ENCODE results near the gene IL22RA1.

Gene IL22RA1

DNA sequence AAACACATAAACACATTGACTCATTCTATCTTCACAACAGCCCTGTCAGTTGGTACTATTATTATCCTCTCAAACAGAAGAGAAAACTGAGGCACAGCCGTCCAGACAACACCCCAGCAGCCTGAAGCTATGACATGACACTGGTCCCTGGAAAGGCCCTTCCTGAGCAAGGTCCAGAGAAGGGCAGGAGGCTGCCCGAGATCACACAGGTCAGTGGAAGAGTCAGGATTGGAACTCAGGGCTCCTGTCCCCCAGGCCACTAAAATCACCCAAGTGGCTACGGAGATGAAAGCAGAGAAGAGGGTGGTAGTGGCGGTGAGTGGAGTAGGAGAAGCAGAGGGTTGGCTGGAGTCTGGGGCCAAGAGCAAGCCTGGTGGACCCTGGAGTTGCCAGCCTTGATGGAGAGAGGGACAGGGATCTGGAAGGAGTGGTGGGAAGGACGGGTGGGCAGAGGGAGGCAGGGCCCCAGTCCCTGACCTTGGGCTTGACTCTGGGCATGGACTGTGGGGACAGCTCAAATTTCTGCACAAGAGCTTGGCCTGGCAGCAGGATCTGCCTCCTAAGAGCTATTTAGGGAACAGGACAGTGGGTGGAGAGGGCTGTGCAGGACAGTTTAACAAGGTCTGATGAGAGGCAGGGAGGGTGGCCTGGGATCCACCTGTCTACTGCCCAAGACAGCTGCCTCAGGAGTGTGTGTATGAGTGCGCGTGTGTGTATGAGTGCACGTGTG is 46.8 kb downstream of the IL22RA1 start:
- no peak for DNase-seq (ENCODE audit: low spot score)

GRCh38 chr1:24095140-24095859 is 47.6 kb downstream of the IL22RA1 start:
- no peak for DNase-seq (ENCODE audit: low spot score)

DNA sequence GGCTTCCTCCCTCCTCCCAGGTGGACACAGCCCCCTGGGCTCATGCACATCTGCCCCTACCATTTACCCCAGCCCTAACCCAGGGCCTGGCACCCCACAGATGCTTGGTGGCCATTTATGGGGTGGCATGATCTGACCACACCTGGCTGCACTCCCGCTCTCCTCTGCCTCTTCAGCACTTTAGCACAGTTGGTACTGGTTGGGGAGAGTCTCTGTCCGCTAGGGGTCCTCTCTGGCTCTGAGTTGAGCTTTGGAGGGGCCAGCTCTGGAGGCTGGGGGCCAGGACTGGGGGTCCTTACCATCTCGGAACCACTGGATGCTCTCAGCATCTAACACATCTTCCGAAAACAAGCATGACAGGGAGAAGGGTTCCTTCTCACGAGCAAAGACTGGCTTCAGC is 48.4 kb downstream of the IL22RA1 start:
- no peak for DNase-seq (ENCODE audit: low spot score)

DNA sequence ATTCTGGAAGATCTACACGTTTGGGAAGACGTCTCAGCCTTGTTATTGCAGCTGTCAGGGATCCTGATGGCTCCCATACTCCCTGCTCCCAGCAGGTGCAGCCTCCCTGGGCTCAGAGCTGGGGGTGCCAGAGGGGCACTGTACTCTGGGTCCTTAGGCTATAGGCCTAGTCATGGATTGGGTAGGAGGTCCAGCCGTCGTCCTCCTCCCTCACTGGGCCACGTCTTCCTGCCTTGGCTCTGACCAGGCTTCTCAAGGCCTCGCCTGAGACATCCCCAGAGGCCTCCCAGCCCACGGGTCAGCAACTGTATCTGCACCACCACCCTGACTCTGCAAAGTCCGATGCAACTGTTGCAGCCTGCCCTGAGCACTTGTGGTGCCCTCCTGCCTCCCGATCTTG is 49.2 kb downstream of the IL22RA1 start:
- DNase-seq (ENCODE audit: low spot score), result no peak

- no peak for DNase-seq (ENCODE audit: low spot score)
Measured at GRCh38 chr1:24092979-24093378, 50.0 kb downstream of the IL22RA1 start.

- DNase-seq (ENCODE audit: low spot score), result no peak
Measured at GRCh38 chr1:24091971-24092482, 50.9 kb downstream of the IL22RA1 start.

- DNase-seq (ENCODE audit: low spot score), result no peak
Measured at GRCh38 chr1:24090736-24091135, 52.2 kb downstream of the IL22RA1 start.

GRCh38 chr1:24089743-24090555 is 53.0 kb downstream of the IL22RA1 start:
- no peak for DNase-seq (ENCODE audit: low spot score)

- DNase-seq (ENCODE audit: low spot score), result no peak
Measured at GRCh38 chr1:24089027-24089742, 53.8 kb downstream of the IL22RA1 start.

DNA sequence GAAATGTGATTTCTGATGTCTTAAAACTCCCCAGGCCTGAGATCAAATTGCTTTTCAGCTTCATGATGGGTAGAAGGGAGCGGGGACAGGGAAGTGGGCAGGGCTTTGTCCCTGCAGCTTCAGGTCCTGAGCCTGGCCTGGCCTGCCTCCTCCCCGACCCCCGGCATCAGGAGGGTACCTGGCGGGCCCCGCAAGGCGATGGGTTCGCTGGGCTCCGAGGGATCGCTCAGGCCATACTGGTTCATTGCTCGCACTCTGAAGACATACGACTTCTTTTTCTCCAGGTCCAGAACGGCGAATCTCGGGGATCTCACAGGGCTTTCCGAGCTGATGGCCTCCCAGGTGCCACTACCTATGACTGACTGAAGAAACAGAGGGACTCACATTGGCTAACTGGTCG is 56.5 kb downstream of the IL22RA1 start:
- DNase-seq (ENCODE audit: low spot score), result no peak

- DNase-seq (ENCODE audit: low spot score), result no peak
Measured at GRCh38 chr1:24085546-24085945, 57.4 kb downstream of the IL22RA1 start.

DNA sequence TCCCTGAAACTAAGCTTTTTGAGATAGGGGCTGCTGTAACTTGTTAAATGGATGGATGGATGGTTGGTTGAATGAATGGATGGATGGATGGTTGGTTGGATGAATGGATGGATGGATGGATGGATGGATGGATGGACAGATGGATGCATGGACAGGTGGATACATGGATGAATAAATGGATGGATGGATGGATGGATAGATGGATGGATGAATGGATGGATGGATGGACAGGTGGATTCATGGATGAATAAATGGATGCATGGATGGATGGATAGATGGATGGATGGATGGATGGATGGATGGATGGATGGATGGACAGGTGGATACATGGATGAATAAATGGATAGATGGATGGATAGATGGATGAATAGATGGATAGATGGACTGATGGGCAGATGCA is 57.9 kb downstream of the IL22RA1 start:
- DNase-seq (ENCODE audit: low spot score), result no peak

- DNase-seq (ENCODE audit: low spot score), result no peak
Measured at GRCh38 chr1:24084050-24084449, 58.9 kb downstream of the IL22RA1 start.

DNA sequence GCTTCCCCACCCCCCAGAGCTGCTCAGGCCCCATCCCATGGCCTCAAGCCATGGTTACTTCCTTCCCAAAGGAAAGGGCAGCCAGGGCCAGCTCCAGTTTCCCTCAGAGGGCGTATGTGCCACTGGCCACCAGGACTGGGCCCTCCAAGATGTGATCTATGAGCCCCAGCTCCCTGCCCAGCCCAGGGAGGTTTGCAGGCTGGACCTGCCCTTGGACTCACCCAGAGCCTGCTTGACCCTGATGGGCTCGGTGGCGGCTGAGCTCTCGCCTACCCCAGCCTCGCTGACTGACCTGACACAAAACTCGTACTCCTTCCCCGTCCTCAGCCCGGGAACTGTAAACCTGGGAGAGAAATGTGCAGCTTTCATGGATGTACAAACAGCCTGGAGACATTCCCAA is 60.6 kb downstream of the IL22RA1 start:
- DNase-seq (ENCODE audit: low spot score), result no peak

GRCh38 chr1:24081190-24081589 is 61.8 kb downstream of the IL22RA1 start:
- no peak for DNase-seq (ENCODE audit: low spot score)

DNA sequence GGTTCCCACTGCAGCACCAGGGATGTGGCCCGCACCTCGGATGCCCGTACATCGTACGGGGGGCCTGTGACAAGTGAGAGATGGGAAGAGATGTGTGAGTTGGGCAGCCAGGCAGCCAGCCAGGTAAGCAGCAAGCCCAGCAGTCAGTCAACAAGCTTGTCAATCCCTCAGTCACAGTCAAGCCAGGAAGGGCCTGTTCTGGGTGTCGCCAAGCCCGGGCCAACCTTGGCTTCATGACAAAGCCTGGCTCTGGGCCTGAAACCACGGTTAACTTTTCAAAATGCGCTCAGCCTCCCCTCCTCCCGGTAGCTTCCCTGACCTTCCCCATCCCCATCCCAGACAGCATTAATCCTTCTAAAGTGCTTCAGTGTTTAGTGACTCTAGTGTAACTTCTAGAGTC is 62.8 kb downstream of the IL22RA1 start:
- no peak for DNase-seq (ENCODE audit: low spot score)

DNA sequence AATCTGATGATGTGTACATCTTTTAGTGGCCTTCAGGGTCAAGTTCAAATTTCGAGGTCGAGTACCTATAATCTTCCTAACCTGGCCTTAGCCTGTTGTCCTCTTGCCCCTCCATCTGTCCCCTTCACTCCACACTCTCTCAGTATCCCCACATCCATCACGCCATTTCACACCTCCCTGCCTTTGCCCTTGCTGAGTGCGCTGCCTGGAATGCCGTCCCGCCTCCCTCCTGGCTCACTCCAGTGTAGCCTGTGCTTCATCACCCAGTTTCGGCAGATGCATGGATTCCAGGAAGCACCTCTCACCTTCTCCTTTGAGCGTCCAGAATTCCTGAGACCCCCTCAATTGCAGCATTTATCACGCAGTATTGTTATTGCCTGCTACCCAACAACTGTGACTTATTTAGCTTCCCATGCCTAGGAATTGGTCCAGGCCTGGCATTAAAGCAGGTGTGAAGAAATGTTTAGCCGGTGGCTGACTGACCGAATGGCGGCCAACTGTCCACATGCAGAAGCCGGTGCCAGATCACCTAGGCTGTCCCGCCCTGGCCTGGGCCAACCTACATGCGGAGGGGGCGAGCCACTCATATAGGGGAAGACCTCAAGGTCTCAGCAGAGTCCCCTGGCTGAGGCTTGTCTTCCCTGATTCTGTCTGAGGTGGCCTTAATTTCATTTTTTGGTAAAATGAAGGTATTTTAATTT is 65.5 kb downstream of the IL22RA1 start:
- DNase-seq (ENCODE audit: low spot score), result no peak

GRCh38 chr1:24075946-24076345 is 67.0 kb downstream of the IL22RA1 start:
- no peak for DNase-seq (ENCODE audit: low spot score)

DNA sequence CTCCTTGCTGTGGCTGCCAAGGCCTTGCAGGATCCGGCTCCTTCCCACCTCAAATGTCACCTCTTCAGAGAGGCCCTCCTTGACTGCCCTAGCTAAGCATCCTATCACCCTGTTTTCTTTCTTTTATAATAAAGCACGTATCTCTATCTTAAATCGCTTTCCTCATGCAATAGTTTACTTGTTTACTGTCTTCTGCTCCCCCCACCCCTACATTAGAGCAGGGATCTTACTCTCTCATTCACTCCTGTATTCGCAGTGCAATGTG is 67.4 kb downstream of the IL22RA1 start:
- no peak for DNase-seq (ENCODE audit: low spot score)

DNA sequence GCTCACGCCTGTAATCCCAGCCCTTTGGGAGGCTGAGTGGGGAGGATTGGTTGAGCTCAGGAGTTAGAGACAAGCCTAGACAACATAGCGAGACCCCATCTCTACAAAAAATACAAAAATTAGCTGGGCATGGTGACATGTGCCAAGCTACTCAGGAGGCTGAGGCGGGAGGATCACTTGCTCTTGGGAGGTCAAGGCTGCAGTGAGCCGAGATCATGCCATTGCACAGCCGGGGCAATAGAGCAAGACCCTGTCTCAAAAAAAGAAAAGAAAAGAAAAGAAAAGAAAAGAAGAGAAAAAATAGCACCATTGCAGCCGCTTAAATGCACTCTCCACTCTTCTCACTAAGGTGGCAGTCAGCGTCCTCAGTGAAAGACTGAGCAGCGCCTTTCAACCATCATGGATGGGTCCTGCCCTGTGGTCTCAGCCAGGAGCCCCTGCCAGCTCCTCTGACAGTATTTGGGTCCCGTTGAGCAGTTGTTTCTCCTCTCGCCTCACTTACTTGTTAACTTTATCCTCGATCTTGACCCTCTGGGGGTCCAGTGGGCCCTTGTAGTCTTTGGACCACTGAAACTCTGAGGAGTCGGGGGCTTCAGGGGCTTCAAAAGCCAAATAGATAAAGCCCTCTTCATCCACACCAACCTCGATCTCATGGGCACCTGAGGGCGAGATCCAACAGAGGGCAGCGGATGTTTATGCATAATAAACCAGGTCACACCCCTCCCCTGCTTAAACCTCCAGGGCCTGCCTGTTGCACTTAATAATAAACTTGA is 67.9 kb downstream of the IL22RA1 start:
- no peak for DNase-seq (ENCODE audit: low spot score)

DNA sequence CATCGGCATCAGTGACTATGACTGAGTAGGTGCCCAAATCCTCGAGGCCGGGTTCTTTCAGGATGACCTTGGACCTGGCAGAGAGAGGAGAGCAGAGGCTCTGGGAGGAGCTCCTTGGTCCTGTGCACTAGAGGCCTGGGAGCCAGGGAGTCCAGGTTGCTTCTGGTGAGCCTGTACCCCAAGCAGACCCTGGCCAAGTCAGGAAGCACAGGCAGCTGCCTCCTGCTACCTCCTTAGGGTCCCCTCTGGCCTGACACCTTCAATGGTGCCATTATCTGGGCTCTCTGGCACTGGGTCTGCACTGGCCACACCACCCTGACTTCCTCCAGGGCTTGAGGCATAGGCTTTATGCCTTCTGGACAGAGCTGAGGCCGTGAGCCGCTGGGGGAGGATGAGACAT is 68.7 kb downstream of the IL22RA1 start:
- DNase-seq (ENCODE audit: low spot score), result no peak
